Stimulated activated memory B cell treated with anti-CD40 and anti-IgM and Interleukin-4, amounts not matched to agents 10 μg/mL and 1 μg/mL and 100 μg/mL, for 72 hours (primary cell): ENCODE results near the gene PSMG3.
A peak's percentile ranks its signal among the peaks of the same experiment; 100 is the strongest.

Experiments used
- ATAC-seq: fragments of 150-1000 bp; cut with Tn5 transposase; 2 replicates; pipeline ENCODE4 v1.10.0; 2021
- H3K27ac Mint-ChIP-seq: one replicate; pipeline ENCODE4 v1.8.0; 2022; ENCODE audit warnings: mild to moderate bottlenecking, mixed read lengths
- H3K27me3 Mint-ChIP-seq: one replicate; pipeline ENCODE4 v1.8.0; 2022; ENCODE audit warnings: mixed read lengths
- H3K36me3 Mint-ChIP-seq: one replicate; pipeline ENCODE4 v1.8.0; 2022; ENCODE audit warnings: mixed read lengths
- H3K4me1 Mint-ChIP-seq: one replicate; pipeline ENCODE4 v1.8.0; 2022; ENCODE audit warnings: mixed read lengths
- H3K4me3 Mint-ChIP-seq: one replicate; pipeline ENCODE4 v1.8.0; 2022; ENCODE audit warnings: mild to moderate bottlenecking, moderate library complexity, mixed read lengths
- H3K9me3 Mint-ChIP-seq: one replicate; pipeline ENCODE4 v1.8.0; 2022; ENCODE audit warnings: mixed read lengths

PSMG3 gene

GRCh38 chr7:1539882-1540775 is 29.7 kb downstream of the PSMG3 start:
- Mint-ChIP-seq H3K4me1 (peaks cover 24% of the 10 kb centered on the region), H3K36me3 (peaks cover 34% of the 10 kb centered on the region), H3K4me3 (no peak overlapping the region), H3K27ac (no peak overlapping the region), H3K9me3 (no peaks in the 10 kb centered on the region), H3K27me3 (no peaks in the 10 kb centered on the region)
- ATAC-seq = no peak

- Mint-ChIP-seq H3K27me3 (no peaks in the 10 kb centered on the region), H3K27ac (no peak overlapping the region), H3K4me1 (peaks cover 21% of the 10 kb centered on the region), H3K4me3 (no peak overlapping the region), H3K9me3 (no peaks in the 10 kb centered on the region), H3K36me3 (peaks cover 34% of the 10 kb centered on the region)
- ATAC-seq = no peak
Measured at GRCh38 chr7:1539181-1539881, 30.5 kb downstream of the PSMG3 start.

GRCh38 chr7:1538544-1539180 is 31.2 kb downstream of the PSMG3 start:
- no peak overlapping the region for H3K4me3 Mint-ChIP-seq
- H3K9me3 Mint-ChIP-seq = no peaks in the 10 kb centered on the region
- no peaks in the 10 kb centered on the region for H3K27me3 Mint-ChIP-seq
- H3K36me3 Mint-ChIP-seq = peaks cover 34% of the 10 kb centered on the region
- ATAC-seq = no peak
- no peak overlapping the region for H3K27ac Mint-ChIP-seq
- H3K4me1 Mint-ChIP-seq = peaks cover 25% of the 10 kb centered on the region

GRCh38 chr7:1537535-1538412 is 32.1 kb downstream of the PSMG3 start:
- H3K27me3 Mint-ChIP-seq = no peaks in the 10 kb centered on the region
- no peak overlapping the region for H3K4me3 Mint-ChIP-seq
- no peak for ATAC-seq

GRCh38 chr7:1536743-1537534 is 32.9 kb downstream of the PSMG3 start:
- no peak overlapping the region for H3K27ac Mint-ChIP-seq
- H3K4me1 Mint-ChIP-seq = peaks cover 33% of the 10 kb centered on the region
- H3K27me3 Mint-ChIP-seq = no peaks in the 10 kb centered on the region
- no peak for ATAC-seq
- no peak overlapping the region for H3K4me3 Mint-ChIP-seq
- no peaks in the 10 kb centered on the region for H3K9me3 Mint-ChIP-seq
- H3K36me3 Mint-ChIP-seq = peaks cover 24% of the 10 kb centered on the region

More at GRCh38 chr7:1537535-1538412, 32.1 kb downstream of the PSMG3 start:
- H3K4me1 Mint-ChIP-seq = peaks cover 31% of the 10 kb centered on the region
- no peaks in the 10 kb centered on the region for H3K9me3 Mint-ChIP-seq
- no peak overlapping the region for H3K27ac Mint-ChIP-seq
- peaks cover 31% of the 10 kb centered on the region for H3K36me3 Mint-ChIP-seq

GRCh38 chr7:1536455-1536742 is 33.4 kb downstream of the PSMG3 start:
- Mint-ChIP-seq H3K27me3 (no peaks in the 10 kb centered on the region), H3K36me3 (peaks cover 24% of the 10 kb centered on the region), H3K4me1 (peaks cover 39% of the 10 kb centered on the region), H3K27ac (no peak overlapping the region), H3K9me3 (no peaks in the 10 kb centered on the region), H3K4me3 (no peak overlapping the region)
- no peak for ATAC-seq

GRCh38 chr7:1535701-1536454 is 34.0 kb downstream of the PSMG3 start:
- H3K36me3 Mint-ChIP-seq = peaks cover 19% of the 10 kb centered on the region
- H3K4me3 Mint-ChIP-seq = no peak overlapping the region
- no peaks in the 10 kb centered on the region for H3K9me3 Mint-ChIP-seq
- H3K4me1 Mint-ChIP-seq = peaks cover 39% of the 10 kb centered on the region
- no peak for ATAC-seq
- H3K27ac Mint-ChIP-seq = no peak overlapping the region
- no peaks in the 10 kb centered on the region for H3K27me3 Mint-ChIP-seq

GRCh38 chr7:1535100-1535458 is 34.8 kb downstream of the PSMG3 start:
- no peak overlapping the region for H3K27ac Mint-ChIP-seq
- H3K4me3 Mint-ChIP-seq = no peak overlapping the region
- no peaks in the 10 kb centered on the region for H3K9me3 Mint-ChIP-seq
- peaks cover 39% of the 10 kb centered on the region for H3K4me1 Mint-ChIP-seq
- no peak for ATAC-seq
- peaks cover 13% of the 10 kb centered on the region for H3K36me3 Mint-ChIP-seq
- H3K27me3 Mint-ChIP-seq = no peaks in the 10 kb centered on the region

- no peak overlapping the region for H3K4me3 Mint-ChIP-seq
- H3K27me3 Mint-ChIP-seq = no peaks in the 10 kb centered on the region
- H3K9me3 Mint-ChIP-seq = no peaks in the 10 kb centered on the region
- no peak for ATAC-seq
- H3K27ac Mint-ChIP-seq = peak overlapping the region; percentile 90
- H3K36me3 Mint-ChIP-seq = peaks cover 8% of the 10 kb centered on the region
- H3K4me1 Mint-ChIP-seq = peaks cover 39% of the 10 kb centered on the region
Measured at GRCh38 chr7:1534330-1535099, 35.3 kb downstream of the PSMG3 start.

- Mint-ChIP-seq H3K27me3 (no peaks in the 10 kb centered on the region), H3K4me1 (peaks cover 39% of the 10 kb centered on the region), H3K27ac (peak overlapping the region; percentile 90), H3K4me3 (peak overlapping the region; percentile 83), H3K9me3 (no peaks in the 10 kb centered on the region), H3K36me3 (peaks cover 7% of the 10 kb centered on the region)
- ATAC-seq = peak; percentile 51
Measured at GRCh38 chr7:1533547-1534329, 36.1 kb downstream of the PSMG3 start.

- H3K27ac Mint-ChIP-seq = peak overlapping the region; percentile 90
- no peak for ATAC-seq
- no peaks in the 10 kb centered on the region for H3K27me3 Mint-ChIP-seq
- H3K4me3 Mint-ChIP-seq = peak overlapping the region; percentile 83
- H3K9me3 Mint-ChIP-seq = no peaks in the 10 kb centered on the region
- H3K36me3 Mint-ChIP-seq = peaks cover 7% of the 10 kb centered on the region
- H3K4me1 Mint-ChIP-seq = peaks cover 39% of the 10 kb centered on the region
Measured at GRCh38 chr7:1533255-1533546, 36.6 kb downstream of the PSMG3 start.

GRCh38 chr7:1532456-1533254 is 37.2 kb downstream of the PSMG3 start:
- H3K27ac Mint-ChIP-seq = peak overlapping the region; percentile 90
- H3K4me1 Mint-ChIP-seq = peaks cover 39% of the 10 kb centered on the region
- peaks cover 7% of the 10 kb centered on the region for H3K36me3 Mint-ChIP-seq

More at GRCh38 chr7:1532456-1533254, 37.2 kb downstream of the PSMG3 start:
- no peaks in the 10 kb centered on the region for H3K27me3 Mint-ChIP-seq
- ATAC-seq = peak; percentile 49
- peak overlapping the region; percentile 83 for H3K4me3 Mint-ChIP-seq
- no peaks in the 10 kb centered on the region for H3K9me3 Mint-ChIP-seq
